ENCODE measurements around the gene KCNJ3. TPM values are rescaled to one million over a fixed set of nuclear protein-coding genes. Genes with fewer than 3 reads are reported as not detected.
A peak's percentile ranks its signal among the peaks of the same experiment; 100 is the strongest.

The KCNJ3 gene
- total RNA-seq, 1 donor from 2014 or later = 3.6 TPM

- Mint-ChIP-seq H3K27me3 (ENCODE audit: unreplicated experiment) (no peaks in the 10 kb centered on the region), H3K4me1 (ENCODE audit: low read depth, unreplicated experiment) (peaks cover 5% of the 10 kb centered on the region), H3K4me3 (ENCODE audit: unreplicated experiment) (no peak overlapping the region), H3K9me3 (ENCODE audit: unreplicated experiment) (no peaks in the 10 kb centered on the region), H3K27ac (ENCODE audit: unreplicated experiment) (no peak overlapping the region), H3K36me3 (ENCODE audit: unreplicated experiment) (no peaks in the 10 kb centered on the region)
- TF ChIP-seq CTCF (IDR thresholded peaks at IDR 0.05; ENCODE audit: partially characterized antibody, unreplicated experiment) = no peak
- no peak for DNase-seq
Observed at GRCh38 chr2:154813636-154814035, 115.1 kb downstream of the KCNJ3 start.

GRCh38 chr2:154814856-154815255 is 116.4 kb downstream of the KCNJ3 start:
- Mint-ChIP-seq H3K27ac (ENCODE audit: unreplicated experiment) (no peak overlapping the region), H3K9me3 (ENCODE audit: unreplicated experiment) (no peaks in the 10 kb centered on the region)
- TF ChIP-seq CTCF (IDR thresholded peaks at IDR 0.05; ENCODE audit: partially characterized antibody, unreplicated experiment) = no peak

GRCh38 chr2:154825358-154825757 is 126.9 kb downstream of the KCNJ3 start:
- peaks cover 2% of the 10 kb centered on the region for H3K27me3 Mint-ChIP-seq (ENCODE audit: unreplicated experiment)
- no peak overlapping the region for H3K4me3 Mint-ChIP-seq (ENCODE audit: unreplicated experiment)
- H3K4me1 Mint-ChIP-seq (ENCODE audit: low read depth, unreplicated experiment) = peaks cover 9% of the 10 kb centered on the region
- no peak for DNase-seq
- H3K9me3 Mint-ChIP-seq (ENCODE audit: unreplicated experiment) = peaks cover 2% of the 10 kb centered on the region
- no peak for TF ChIP-seq CTCF (IDR thresholded peaks at IDR 0.05; ENCODE audit: partially characterized antibody, unreplicated experiment)
- H3K27ac Mint-ChIP-seq (ENCODE audit: unreplicated experiment) = no peak overlapping the region
- H3K36me3 Mint-ChIP-seq (ENCODE audit: unreplicated experiment) = no peaks in the 10 kb centered on the region

More at GRCh38 chr2:154814856-154815255, 116.4 kb downstream of the KCNJ3 start:
- Mint-ChIP-seq H3K36me3 (ENCODE audit: unreplicated experiment) (no peaks in the 10 kb centered on the region), H3K4me1 (ENCODE audit: low read depth, unreplicated experiment) (peaks cover 5% of the 10 kb centered on the region), H3K4me3 (ENCODE audit: unreplicated experiment) (no peak overlapping the region), H3K27me3 (ENCODE audit: unreplicated experiment) (no peaks in the 10 kb centered on the region)
- no peak for DNase-seq

GRCh38 chr2:154826827-154827226 is 128.3 kb downstream of the KCNJ3 start:
- no peak overlapping the region for H3K4me3 Mint-ChIP-seq (ENCODE audit: unreplicated experiment)
- peaks cover 2% of the 10 kb centered on the region for H3K9me3 Mint-ChIP-seq (ENCODE audit: unreplicated experiment)
- H3K27me3 Mint-ChIP-seq (ENCODE audit: unreplicated experiment) = peaks cover 2% of the 10 kb centered on the region
- DNase-seq = no peak
- TF ChIP-seq CTCF (IDR thresholded peaks at IDR 0.05; ENCODE audit: partially characterized antibody, unreplicated experiment) = no peak
- peak overlapping the region; percentile 5 for H3K27ac Mint-ChIP-seq (ENCODE audit: unreplicated experiment)
- peaks cover 9% of the 10 kb centered on the region for H3K4me1 Mint-ChIP-seq (ENCODE audit: low read depth, unreplicated experiment)
- H3K36me3 Mint-ChIP-seq (ENCODE audit: unreplicated experiment) = no peaks in the 10 kb centered on the region

GRCh38 chr2:154827286-154827685 is 128.8 kb downstream of the KCNJ3 start:
- DNase-seq = no peak
- no peaks in the 10 kb centered on the region for H3K36me3 Mint-ChIP-seq (ENCODE audit: unreplicated experiment)
- no peak overlapping the region for H3K4me3 Mint-ChIP-seq (ENCODE audit: unreplicated experiment)
- H3K9me3 Mint-ChIP-seq (ENCODE audit: unreplicated experiment) = peaks cover 2% of the 10 kb centered on the region
- H3K27me3 Mint-ChIP-seq (ENCODE audit: unreplicated experiment) = peaks cover 2% of the 10 kb centered on the region
- H3K27ac Mint-ChIP-seq (ENCODE audit: unreplicated experiment) = peak overlapping the region; percentile 49
- peaks cover 9% of the 10 kb centered on the region for H3K4me1 Mint-ChIP-seq (ENCODE audit: low read depth, unreplicated experiment)
- no peak for TF ChIP-seq CTCF (IDR thresholded peaks at IDR 0.05; ENCODE audit: partially characterized antibody, unreplicated experiment)

Measured in glutamatergic neuron (in vitro differentiated cells).